ENCODE measurements around the gene MYO1D. TPM values are rescaled to one million over a fixed set of nuclear protein-coding genes. Genes with fewer than 3 reads are reported as not detected.

The MYO1D gene
- total and polyA plus RNA-seq, 2 of the 13 experiments (the other 11 are each of a cell fraction or from before 2014, with no cell fraction given) = 13.2 to 17.3 TPM

GRCh38 chr17:32486111-32486700, 390.7 kb downstream of the MYO1D start (continued):
- TF ChIP-seq ZNF770 (CRISPR knock-in tag; IDR thresholded peaks at IDR 0.05) (peak; percentile 47; the same call in 1 of the 2 replicates), ETV5 (CRISPR knock-in tag; IDR thresholded peaks at IDR 0.05; ENCODE audit: borderline replicate concordance) (0 out of 2 replicates have a peak, but pooled peaks have one; percentile 15), ZNF619 (CRISPR knock-in tag; IDR thresholded peaks at IDR 0.05) (peak; percentile 55; the same call in 1 of the 2 replicates), STAT6 (CRISPR knock-in tag; IDR thresholded peaks at IDR 0.05; ENCODE audit: borderline replicate concordance) (no peak), XRCC5 (optimal IDR thresholded peaks at IDR 0.05; ENCODE audit: low read length) (no peak), SP5 (CRISPR knock-in tag; IDR thresholded peaks at IDR 0.05; ENCODE audit: borderline replicate concordance, low read depth) (peak; percentile 86), MXI1 (IDR thresholded peaks at IDR 0.05; ENCODE audit: borderline replicate concordance, low read depth, low read length) (0 out of 3 replicates have a peak, but pooled peaks have one; percentile 38), ZNF274 (CRISPR knock-in tag; IDR thresholded peaks at IDR 0.05) (peak; percentile 69; the same call in 1 of the 2 replicates), ZIK1 (CRISPR knock-in tag; IDR thresholded peaks at IDR 0.05; ENCODE audit: borderline replicate concordance, low read depth) (0 out of 2 replicates have a peak, but pooled peaks have one; percentile 37), ARID5B (CRISPR knock-in tag; IDR thresholded peaks at IDR 0.05) (no peak), KDM2A (CRISPR knock-in tag; IDR thresholded peaks at IDR 0.05; ENCODE audit: borderline replicate concordance, low read depth) (peak; percentile 75; the same call in 1 of the 2 replicates), RAD51 (IDR thresholded peaks at IDR 0.05; ENCODE audit: borderline replicate concordance) (no peak), SKIL (CRISPR knock-in tag; IDR thresholded peaks at IDR 0.05; ENCODE audit: borderline replicate concordance) (no peak), ZNF510 (CRISPR knock-in tag; IDR thresholded peaks at IDR 0.05; ENCODE audit: low read depth) (no peak)

Measured in HepG2 (cell line).